ENCODE measurements around the gene ABHD6. TPM values are rescaled to one million over a fixed set of nuclear protein-coding genes. Genes with fewer than 3 reads are reported as not detected.
"Not testable (repeated sequence)": the region's sequence is repeated elsewhere in the genome, so short reads cannot be mapped to it uniquely, and the experiment has no call there.

Gene ABHD6
- total RNA-seq, 1 donor from 2014 or later = 4.9 TPM

GRCh38 chr3:58218904-58219303 is 18.7 kb upstream of the ABHD6 start:
- no peak for TF ChIP-seq CTCF (IDR thresholded peaks at IDR 0.05; ENCODE audit: unreplicated experiment)
- Mint-ChIP-seq H3K4me3 (no peak overlapping the region), H3K4me1 (peaks cover 6% of the 10 kb centered on the region), H3K36me3 (no peaks in the 10 kb centered on the region), H3K27me3 (ENCODE audit: low read depth) (peaks cover 17% of the 10 kb centered on the region), H3K27ac (no peak overlapping the region), H3K9me3 (peaks cover 11% of the 10 kb centered on the region)
- DNase-seq (ENCODE audit: low spot score in 2 of 2, unreplicated experiment in 2 of 2) = no peak

- H3K9me3 Mint-ChIP-seq = peaks cover 11% of the 10 kb centered on the region
- DNase-seq (ENCODE audit: low spot score in 2 of 2, unreplicated experiment in 2 of 2) = no peak
- no peaks in the 10 kb centered on the region for H3K36me3 Mint-ChIP-seq
- peaks cover 2% of the 10 kb centered on the region for H3K4me1 Mint-ChIP-seq
- peaks cover 29% of the 10 kb centered on the region for H3K27me3 Mint-ChIP-seq (ENCODE audit: low read depth)
- TF ChIP-seq CTCF (IDR thresholded peaks at IDR 0.05; ENCODE audit: unreplicated experiment) = no peak
- H3K27ac Mint-ChIP-seq = no peak overlapping the region
- no peak overlapping the region for H3K4me3 Mint-ChIP-seq
Observed at GRCh38 chr3:58222161-58222724, 15.3 kb upstream of the ABHD6 start.

GRCh38 chr3:58223855-58224254 is 13.7 kb upstream of the ABHD6 start:
- no peak for TF ChIP-seq CTCF (IDR thresholded peaks at IDR 0.05; ENCODE audit: unreplicated experiment)
- no peak overlapping the region for H3K4me3 Mint-ChIP-seq
- no peaks in the 10 kb centered on the region for H3K36me3 Mint-ChIP-seq
- no peak for DNase-seq (ENCODE audit: low spot score in 2 of 2, unreplicated experiment in 2 of 2)
- no peak overlapping the region for H3K27ac Mint-ChIP-seq
- H3K27me3 Mint-ChIP-seq (ENCODE audit: low read depth) = peaks cover 38% of the 10 kb centered on the region
- H3K9me3 Mint-ChIP-seq = peaks cover 11% of the 10 kb centered on the region
- no peaks in the 10 kb centered on the region for H3K4me1 Mint-ChIP-seq

- H3K4me1 Mint-ChIP-seq; H3K27ac Mint-ChIP-seq; DNase-seq (ENCODE audit: low spot score in 2 of 2, unreplicated experiment in 2 of 2); H3K36me3 Mint-ChIP-seq; H3K4me3 Mint-ChIP-seq; H3K9me3 Mint-ChIP-seq: not testable (repeated sequence)
- peaks cover 64% of the 10 kb centered on the region for H3K27me3 Mint-ChIP-seq (ENCODE audit: low read depth)
Observed at GRCh38 chr3:58227933-58228332, 9.7 kb upstream of the ABHD6 start.

GRCh38 chr3:58230876-58231552 is 6.6 kb upstream of the ABHD6 start:
- H3K9me3 Mint-ChIP-seq = no peaks in the 10 kb centered on the region
- H3K36me3 Mint-ChIP-seq = no peaks in the 10 kb centered on the region
- peaks cover 73% of the 10 kb centered on the region for H3K27me3 Mint-ChIP-seq (ENCODE audit: low read depth)
- H3K27ac Mint-ChIP-seq = no peak overlapping the region
- no peak for DNase-seq (ENCODE audit: low spot score in 2 of 2, unreplicated experiment in 2 of 2)
- TF ChIP-seq CTCF (IDR thresholded peaks at IDR 0.05; ENCODE audit: unreplicated experiment) = no peak
- H3K4me1 Mint-ChIP-seq = peaks cover 2% of the 10 kb centered on the region
- no peak overlapping the region for H3K4me3 Mint-ChIP-seq

GRCh38 chr3:58231666-58232065 is 5.9 kb upstream of the ABHD6 start:
- Mint-ChIP-seq H3K4me1 (peaks cover 2% of the 10 kb centered on the region), H3K27me3 (ENCODE audit: low read depth) (peaks cover 74% of the 10 kb centered on the region), H3K4me3 (no peak overlapping the region), H3K9me3 (no peaks in the 10 kb centered on the region), H3K36me3 (no peaks in the 10 kb centered on the region), H3K27ac (no peak overlapping the region)
- no peak for DNase-seq (ENCODE audit: low spot score in 2 of 2, unreplicated experiment in 2 of 2)
- no peak for TF ChIP-seq CTCF (IDR thresholded peaks at IDR 0.05; ENCODE audit: unreplicated experiment)

Data from mesothelial cell of epicardium (in vitro differentiated cells).